GF-D8 (cell line): ENCODE measurements around the gene TP53.
A peak's percentile ranks its signal among the peaks of the same experiment; 100 is the strongest.
"Not testable (repeated sequence)": the region's sequence is repeated elsewhere in the genome, so short reads cannot be mapped to it uniquely, and the experiment has no call there.

ENCODE experiments used
- DNase-seq: peaks from one replicate; lab custom pipeline; 2025; lab: John Stamatoyannopoulos, UW

TP53 gene

GRCh38 chr17:7631398-7632380 lies 55.6 kb downstream of the TP53 start:
- no peak for DNase-seq

GRCh38 chr17:7629939-7630571 lies 57.2 kb downstream of the TP53 start, which contains the start of gene SHBG:
Gene SHBG, plus strand, starts transcription at chr17:7630135. Its CDS starts 38 bp downstream, at chr17:7630173.
- DNase-seq: no peak

DNA sequence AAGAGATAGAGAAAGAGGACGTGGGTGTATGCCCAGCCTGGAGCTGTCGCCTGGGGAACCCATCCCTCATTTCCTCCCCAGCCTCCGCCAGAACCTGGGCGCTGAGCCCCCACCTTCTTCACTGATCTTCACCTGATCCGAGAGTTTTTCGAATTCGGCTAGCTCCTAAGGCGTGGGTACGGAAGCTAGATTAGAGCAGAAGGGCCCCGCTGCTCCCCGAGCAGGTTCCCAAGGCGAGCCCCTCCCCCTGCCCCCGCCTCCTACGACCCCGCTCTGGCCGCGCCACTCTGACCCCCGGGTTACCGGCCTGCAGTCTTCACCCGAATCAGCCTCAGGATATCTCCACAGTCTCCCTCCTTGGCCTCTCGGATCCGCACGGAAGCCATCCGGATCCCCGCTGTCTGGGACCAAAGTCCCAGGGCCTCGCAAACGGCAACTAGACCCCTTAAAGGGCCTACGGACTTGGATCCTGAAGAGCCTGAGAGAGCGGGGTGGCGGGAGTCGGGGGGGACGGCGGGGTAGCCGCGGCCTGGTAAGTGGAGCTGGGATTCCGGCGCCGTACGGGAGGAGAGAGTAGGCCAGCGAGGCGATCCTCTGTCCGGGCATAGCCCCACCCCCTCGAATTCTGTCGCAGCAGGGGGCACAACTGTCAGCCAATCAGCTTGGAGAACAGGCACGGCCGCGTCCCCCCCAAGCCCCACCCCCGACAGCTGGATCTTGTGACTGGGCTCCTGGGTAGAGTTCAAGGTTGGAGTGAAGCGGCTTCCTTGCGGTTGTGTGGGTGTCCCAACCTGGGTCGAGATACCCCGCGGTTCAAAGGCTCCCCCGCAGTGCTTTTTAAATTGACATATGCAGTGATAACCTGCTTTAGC lies 59.8 kb downstream of the TP53 start, which contains the start of gene SAT2:
TSS of gene SAT2 (minus strand) at position 572 of the 872 bp plus-strand sequence. CDS start at position 386, 186 bp downstream.
- peak; percentile 64 for DNase-seq

DNA sequence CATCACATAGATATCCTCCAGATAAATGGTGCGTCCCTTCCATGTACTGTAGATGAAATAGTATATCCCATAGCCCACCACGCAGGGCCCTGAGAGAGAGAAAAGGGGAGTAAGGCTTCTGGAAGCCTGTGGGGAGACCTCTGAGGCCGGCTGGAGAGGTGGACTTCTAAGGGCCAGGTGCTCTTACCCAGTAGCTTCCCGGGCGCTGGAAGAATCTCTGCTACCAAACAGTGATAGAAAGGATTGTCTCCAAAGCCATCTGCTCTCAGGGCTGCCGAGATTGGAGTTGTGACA lies 60.4 kb downstream of the TP53 start:
- no peak for DNase-seq

- DNase-seq: no peak
These were observed 61.0 kb downstream of the TP53 start for GRCh38 chr17:7626307-7626706.

DNA sequence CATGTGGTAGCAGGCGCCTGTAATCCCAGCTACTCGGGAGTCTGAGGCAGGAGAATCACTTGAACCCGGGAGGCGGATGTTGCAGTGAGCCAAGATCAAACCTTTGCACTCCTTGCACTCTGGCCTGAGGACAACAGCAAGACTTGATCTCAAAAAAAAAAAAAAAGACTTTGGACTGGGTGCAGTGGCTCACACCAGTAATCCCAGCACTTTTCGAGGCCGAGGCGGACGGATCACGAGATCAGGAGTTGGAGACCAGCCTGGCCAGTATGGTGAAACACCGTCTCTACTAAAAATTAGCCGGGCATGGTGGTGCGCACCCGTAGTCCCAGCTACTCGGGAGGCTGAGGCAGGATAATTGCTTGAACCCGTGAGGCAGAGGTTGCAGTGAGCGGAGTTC lies 61.5 kb downstream of the TP53 start:
- not testable (repeated sequence) for DNase-seq

GRCh38 chr17:7623661-7624060 lies 63.6 kb downstream of the TP53 start:
- DNase-seq: no peak

DNA sequence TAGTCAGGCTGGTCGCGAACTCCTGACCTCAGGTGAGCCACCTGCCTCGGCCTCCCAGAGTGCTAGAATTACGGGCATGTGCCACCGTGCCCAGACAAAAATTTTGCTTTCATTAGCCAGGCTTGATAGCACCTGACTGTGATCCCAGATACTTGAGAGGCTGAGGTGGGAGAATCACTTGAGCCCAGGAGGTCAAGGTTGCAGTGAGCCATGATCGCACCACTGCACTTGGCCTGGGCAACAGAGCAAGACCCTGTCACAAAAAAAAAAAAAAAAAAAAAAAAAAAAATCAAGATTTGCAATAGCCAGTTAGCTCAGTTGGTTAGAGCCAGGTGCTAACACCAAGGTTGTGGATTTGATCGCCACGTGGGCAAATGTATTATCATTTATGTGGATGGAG lies 66.5 kb downstream of the TP53 start:
- no peak for DNase-seq

- no peak for DNase-seq
These were observed 68.7 kb downstream of the TP53 start for GRCh38 chr17:7618608-7619007.
